ENCODE measurements around the gene XRCC6.
"Not testable (repeated sequence)": the region's sequence is repeated elsewhere in the genome, so short reads cannot be mapped to it uniquely, and the experiment has no call there.

The XRCC6 gene

GRCh38 chr22:41621099-41621910, at the start of gene XRCC6:
TSS of gene XRCC6 (plus strand) at chr22:41621295. CDS start at chr22:41622005, 710 bp downstream.
- peak; percentile 99 to 100 for DNase-seq

- DNase-seq = no peak
These were observed 49.3 kb upstream of the XRCC6 start for GRCh38 chr22:41571786-41572185.

GRCh38 chr22:41572305-41572704, 48.8 kb upstream of the XRCC6 start:
- DNase-seq = not testable (repeated sequence)

GRCh38 chr22:41573677-41574076, 47.4 kb upstream of the XRCC6 start:
- no peak for DNase-seq

- DNase-seq = no peak
These were observed 46.2 kb upstream of the XRCC6 start for GRCh38 chr22:41574847-41575381.

GRCh38 chr22:41575533-41575932, 45.6 kb upstream of the XRCC6 start:
- no peak for DNase-seq

- DNase-seq = no peak
These were observed 44.2 kb upstream of the XRCC6 start for GRCh38 chr22:41576877-41577276.

- no peak for DNase-seq
These were observed 43.0 kb upstream of the XRCC6 start for GRCh38 chr22:41578114-41578513.

GRCh38 chr22:41578818-41579217, 42.3 kb upstream of the XRCC6 start:
- no peak for DNase-seq

- DNase-seq = no peak
These were observed 41.6 kb upstream of the XRCC6 start for GRCh38 chr22:41579297-41579996.

- DNase-seq = no peak
These were observed 41.1 kb upstream of the XRCC6 start for GRCh38 chr22:41579997-41580355.

- DNase-seq = no peak
These were observed 38.4 kb upstream of the XRCC6 start for GRCh38 chr22:41582694-41583093.

- no peak for DNase-seq
These were observed 36.2 kb upstream of the XRCC6 start for GRCh38 chr22:41584881-41585280.

GRCh38 chr22:41585898-41586297, 35.2 kb upstream of the XRCC6 start:
- DNase-seq = no peak

- DNase-seq = no peak
These were observed 33.8 kb upstream of the XRCC6 start for GRCh38 chr22:41587347-41587723.

GRCh38 chr22:41589391-41590241, 31.5 kb upstream of the XRCC6 start, which contains the start of gene PMM1:
TSS of gene PMM1 (minus strand) at chr22:41589840. CDS start at chr22:41589805, 35 bp downstream.
- peak; percentile 100 for DNase-seq

- DNase-seq = not testable (repeated sequence)
These were observed 27.6 kb upstream of the XRCC6 start for GRCh38 chr22:41593336-41593960.

- DNase-seq = no peak
These were observed 25.4 kb upstream of the XRCC6 start for GRCh38 chr22:41595703-41596102.

GRCh38 chr22:41596776-41597634, 24.1 kb upstream of the XRCC6 start:
- peak in 1 of 2 experiments; percentile 27 for DNase-seq

- DNase-seq = no peak
These were observed 23.5 kb upstream of the XRCC6 start for GRCh38 chr22:41597635-41597953.

GRCh38 chr22:41598081-41598480, 23.0 kb upstream of the XRCC6 start:
- DNase-seq = no peak

Data from stimulated activated CD4-positive, alpha-beta T cell treated with anti-CD3 and anti-CD28 coated beads, Interleukin-4, amount 100 ng/mL, for 4 hours (primary cell).